ENCODE results near the gene APLP2. TPM values are rescaled to one million over a fixed set of nuclear protein-coding genes. Genes with fewer than 3 reads are reported as not detected.
A peak's percentile ranks its signal among the peaks of the same experiment; 100 is the strongest.

The APLP2 gene
- total RNA-seq, 1 experiment from 2014 or later: 447 TPM

DNA sequence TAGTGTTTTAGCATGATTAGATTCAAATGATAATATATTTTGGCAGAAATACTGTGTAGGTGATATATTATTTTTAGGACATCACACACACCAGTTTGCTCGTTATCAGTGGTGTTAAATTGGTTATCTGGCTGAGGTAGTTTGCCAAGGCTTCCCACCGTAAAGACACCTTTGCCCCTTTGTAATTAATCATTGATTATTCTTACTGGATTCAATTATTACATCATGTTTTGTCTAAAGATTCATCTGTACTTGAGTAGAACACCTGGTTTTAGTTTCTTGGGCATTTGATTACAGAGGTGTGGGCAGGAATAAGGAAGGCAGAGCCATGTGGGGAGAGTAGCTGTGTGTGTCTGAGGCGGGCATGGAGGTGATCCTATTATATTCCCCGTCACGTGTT, 50.4 kb downstream of the APLP2 start:
- intact Hi-C loops (cut with micrococcal nuclease; ENCODE audit: unreplicated experiment): loop anchor here (5.0 kb wide), 2 partner anchors 48 to 118 kb away; partner anchors contain the start of gene PRDM10
- no peak for DNase-seq
- Mint-ChIP-seq H3K36me3 (ENCODE audit: insufficient read depth, unreplicated experiment) (peaks cover 34% of the 10 kb centered on the region), H3K27ac (ENCODE audit: unreplicated experiment) (peak overlapping the region; percentile 54), H3K27me3 (ENCODE audit: unreplicated experiment) (no peaks in the 10 kb centered on the region), H3K4me3 (ENCODE audit: low read depth, unreplicated experiment) (no peak overlapping the region), H3K9me3 (ENCODE audit: low read depth, unreplicated experiment) (no peaks in the 10 kb centered on the region), H3K4me1 (ENCODE audit: low read depth, unreplicated experiment) (peaks cover 47% of the 10 kb centered on the region)
- TF ChIP-seq, protein P1, sequence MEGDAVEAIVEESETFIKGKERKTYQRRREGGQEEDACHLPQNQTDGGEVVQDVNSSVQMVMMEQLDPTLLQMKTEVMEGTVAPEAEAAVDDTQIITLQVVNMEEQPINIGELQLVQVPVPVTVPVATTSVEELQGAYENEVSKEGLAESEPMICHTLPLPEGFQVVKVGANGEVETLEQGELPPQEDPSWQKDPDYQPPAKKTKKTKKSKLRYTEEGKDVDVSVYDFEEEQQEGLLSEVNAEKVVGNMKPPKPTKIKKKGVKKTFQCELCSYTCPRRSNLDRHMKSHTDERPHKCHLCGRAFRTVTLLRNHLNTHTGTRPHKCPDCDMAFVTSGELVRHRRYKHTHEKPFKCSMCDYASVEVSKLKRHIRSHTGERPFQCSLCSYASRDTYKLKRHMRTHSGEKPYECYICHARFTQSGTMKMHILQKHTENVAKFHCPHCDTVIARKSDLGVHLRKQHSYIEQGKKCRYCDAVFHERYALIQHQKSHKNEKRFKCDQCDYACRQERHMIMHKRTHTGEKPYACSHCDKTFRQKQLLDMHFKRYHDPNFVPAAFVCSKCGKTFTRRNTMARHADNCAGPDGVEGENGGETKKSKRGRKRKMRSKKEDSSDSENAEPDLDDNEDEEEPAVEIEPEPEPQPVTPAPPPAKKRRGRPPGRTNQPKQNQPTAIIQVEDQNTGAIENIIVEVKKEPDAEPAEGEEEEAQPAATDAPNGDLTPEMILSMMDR (IDR thresholded peaks at IDR 0.05; ENCODE audit: unreplicated experiment): no peak
- CTCF ChIA-PET: interaction anchor here (0.6 kb wide), 1 partner anchor 9 kb away, joined by 4 read pairs; no protein-coding TSS in a partner anchor
- BruUV-seq (replicated peaks): no TSS peak

DNA sequence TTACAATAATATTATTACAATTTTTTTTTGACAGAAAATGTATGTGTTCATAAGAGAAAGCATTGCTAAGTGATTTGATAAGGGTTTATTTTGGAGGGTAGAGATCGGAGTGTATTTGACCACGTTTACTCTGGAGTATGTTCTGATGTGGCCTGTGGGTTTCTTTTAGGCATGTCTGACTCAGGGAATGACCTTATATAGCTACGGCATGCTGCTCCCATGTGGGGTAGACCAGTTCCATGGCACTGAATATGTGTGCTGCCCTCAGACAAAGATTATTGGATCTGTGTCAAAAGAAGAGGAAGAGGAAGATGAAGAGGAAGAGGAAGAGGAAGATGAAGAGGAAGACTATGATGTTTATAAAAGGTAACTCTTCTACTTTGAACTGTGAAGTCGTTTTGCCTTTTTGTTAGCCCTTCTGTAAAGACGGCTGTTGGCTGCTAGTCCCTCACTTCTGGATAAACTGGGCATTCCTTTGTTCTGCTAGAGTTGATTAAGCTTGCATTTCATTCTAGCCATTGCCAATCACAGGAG, 51.8 kb downstream of the APLP2 start:
- Mint-ChIP-seq H3K27me3 (ENCODE audit: unreplicated experiment) (no peaks in the 10 kb centered on the region), H3K27ac (ENCODE audit: unreplicated experiment) (no peak overlapping the region), H3K9me3 (ENCODE audit: low read depth, unreplicated experiment) (no peaks in the 10 kb centered on the region), H3K4me1 (ENCODE audit: low read depth, unreplicated experiment) (peaks cover 47% of the 10 kb centered on the region), H3K4me3 (ENCODE audit: low read depth, unreplicated experiment) (no peak overlapping the region), H3K36me3 (ENCODE audit: insufficient read depth, unreplicated experiment) (peaks cover 34% of the 10 kb centered on the region)
- CTCF ChIA-PET: interaction anchor here (0.9 kb wide), 1 partner anchor 11 kb away, joined by 3 read pairs; no protein-coding TSS in a partner anchor
- BruUV-seq (replicated peaks): TSS peak; percentile 73
- TF ChIP-seq, protein P1 (IDR thresholded peaks at IDR 0.05; ENCODE audit: unreplicated experiment): no peak
- intact Hi-C loops (cut with micrococcal nuclease; ENCODE audit: unreplicated experiment): loop anchor here (5.0 kb wide), 2 partner anchors 49 to 119 kb away; partner anchors contain the start of gene PRDM10
- DNase-seq: no peak

DNA sequence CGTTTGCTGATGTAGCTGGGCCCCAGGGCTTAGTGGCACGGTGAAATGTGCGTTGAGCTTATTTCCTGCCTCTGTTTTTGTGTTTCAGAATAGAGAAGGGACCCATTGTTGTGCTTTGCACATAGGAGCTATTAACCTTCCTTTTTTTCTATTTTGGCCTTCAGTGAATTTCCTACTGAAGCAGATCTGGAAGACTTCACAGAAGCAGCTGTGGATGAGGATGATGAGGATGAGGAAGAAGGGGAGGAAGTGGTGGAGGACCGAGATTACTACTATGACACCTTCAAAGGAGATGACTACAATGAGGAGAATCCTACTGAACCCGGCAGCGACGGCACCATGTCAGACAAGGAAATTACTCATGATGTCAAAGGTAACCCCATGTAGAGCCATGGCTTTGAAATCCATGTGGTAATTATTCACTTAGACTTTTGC, 52.5 kb downstream of the APLP2 start:
- H3K4me1 Mint-ChIP-seq (ENCODE audit: low read depth, unreplicated experiment): peaks cover 47% of the 10 kb centered on the region
- DNase-seq: no peak
- intact Hi-C loops (cut with micrococcal nuclease; ENCODE audit: unreplicated experiment): loop anchor here (5.0 kb wide), 2 partner anchors 50 to 120 kb away; partner anchors contain the start of gene PRDM10
- TF ChIP-seq, protein P1 (IDR thresholded peaks at IDR 0.05; ENCODE audit: unreplicated experiment): no peak
- peaks cover 34% of the 10 kb centered on the region for H3K36me3 Mint-ChIP-seq (ENCODE audit: insufficient read depth, unreplicated experiment)
- peak overlapping the region; percentile 36 for H3K27ac Mint-ChIP-seq (ENCODE audit: unreplicated experiment)
- no peaks in the 10 kb centered on the region for H3K9me3 Mint-ChIP-seq (ENCODE audit: low read depth, unreplicated experiment)
- H3K27me3 Mint-ChIP-seq (ENCODE audit: unreplicated experiment): no peaks in the 10 kb centered on the region
- no peak overlapping the region for H3K4me3 Mint-ChIP-seq (ENCODE audit: low read depth, unreplicated experiment)
- no TSS peak for BruUV-seq (replicated peaks)
- CTCF ChIA-PET: interaction anchor here (0.9 kb wide), 1 partner anchor 10 kb away, joined by 3 read pairs; no protein-coding TSS in a partner anchor

DNA sequence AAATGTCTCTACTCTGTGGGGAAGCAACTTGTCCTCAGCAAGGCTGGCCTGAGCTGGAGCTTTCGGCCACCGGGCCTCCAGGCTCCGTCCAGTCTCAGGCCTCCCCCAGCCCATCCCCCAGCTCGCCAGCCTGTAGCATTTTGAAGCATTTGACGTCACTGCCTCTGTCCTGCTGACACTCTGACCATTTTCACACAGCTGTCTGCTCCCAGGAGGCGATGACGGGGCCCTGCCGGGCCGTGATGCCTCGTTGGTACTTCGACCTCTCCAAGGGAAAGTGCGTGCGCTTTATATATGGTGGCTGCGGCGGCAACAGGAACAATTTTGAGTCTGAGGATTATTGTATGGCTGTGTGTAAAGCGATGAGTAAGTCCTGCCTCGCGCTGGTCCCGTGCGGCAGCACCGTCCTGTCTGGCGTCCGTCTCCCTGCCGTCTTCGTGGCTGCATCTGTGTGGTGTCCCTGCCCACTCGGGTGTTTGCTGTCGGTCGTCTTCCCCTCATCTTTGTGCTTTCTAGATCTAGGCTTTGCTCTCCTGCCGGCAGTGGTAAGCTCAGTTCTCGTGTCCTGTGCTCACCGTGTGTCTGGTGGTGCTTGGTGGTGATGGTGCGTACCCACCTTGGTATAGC, 53.8 kb downstream of the APLP2 start:
- no TSS peak for BruUV-seq (replicated peaks)
- Mint-ChIP-seq H3K4me3 (ENCODE audit: low read depth, unreplicated experiment) (peak overlapping the region; percentile 34), H3K27me3 (ENCODE audit: unreplicated experiment) (no peaks in the 10 kb centered on the region), H3K36me3 (ENCODE audit: insufficient read depth, unreplicated experiment) (peaks cover 34% of the 10 kb centered on the region), H3K27ac (ENCODE audit: unreplicated experiment) (peak overlapping the region; percentile 76), H3K9me3 (ENCODE audit: low read depth, unreplicated experiment) (no peaks in the 10 kb centered on the region), H3K4me1 (ENCODE audit: low read depth, unreplicated experiment) (peaks cover 47% of the 10 kb centered on the region)
- TF ChIP-seq, protein P1 (IDR thresholded peaks at IDR 0.05; ENCODE audit: unreplicated experiment): no peak
- intact Hi-C loops (cut with micrococcal nuclease; ENCODE audit: unreplicated experiment): loop anchor here (5.0 kb wide), 2 partner anchors 51 to 121 kb away; partner anchors contain the start of gene PRDM10
- no peak for DNase-seq
- CTCF ChIA-PET: interaction anchor here (0.6 to 1.8 kb wide), 8 partner anchors 8 to 200 kb away, joined by 4 to 16 read pairs (median 6); partner anchors contain the start of gene PRDM10

All from Calu3 (cell line).